Neural crest cell (in vitro differentiated cells): ENCODE results near the gene VPS52. TPM values are rescaled to one million over a fixed set of nuclear protein-coding genes. Genes with fewer than 3 reads are reported as not detected.

Source experiments
- DNase-seq: peaks from one replicate; pipeline ENCODE4 v3.0.0; 2021; ENCODE audit warnings: low read depth, mixed read lengths, low spot score
- H3K27ac Mint-ChIP-seq: one replicate; pipeline ENCODE4 v1.8.0; 2021; ENCODE audit warnings: mild to moderate bottlenecking, mixed read lengths; ENCODE audit not compliant: unreplicated experiment
- H3K27me3 Mint-ChIP-seq: 2 replicates; pipeline ENCODE4 v1.8.0; 2021; ENCODE audit warnings: low read depth, mild to moderate bottlenecking, mixed read lengths
- H3K36me3 Mint-ChIP-seq: 2 replicates; pipeline ENCODE4 v1.8.0; 2021; ENCODE audit warnings: low read depth, mild to moderate bottlenecking, mixed read lengths
- H3K4me1 Mint-ChIP-seq: 2 replicates; pipeline ENCODE4 v1.8.0; 2021; ENCODE audit warnings: mixed read lengths
- H3K4me3 Mint-ChIP-seq: one replicate; pipeline ENCODE4 v1.8.0; 2021; ENCODE audit warnings: mild to moderate bottlenecking, mixed read lengths
- H3K9me3 Mint-ChIP-seq: 2 replicates; pipeline ENCODE4 v1.8.0; 2021; ENCODE audit warnings: mixed read lengths
- CTCF ChIP-seq: fragments of 200-600 bp; sonication (generic); conservative IDR thresholded peaks from 2 replicates; pipeline ENCODE4 v1.5.0; 2021; ENCODE audit warnings: antibody characterized with exemption, mild to moderate bottlenecking
- total RNA-seq: library from RNA; stranded (reverse); gene quantifications from 2 replicates; pipeline ENCODE4 v1.2.1, GENCODE V29; 2021

Gene VPS52
- total RNA-seq, 1 donor from 2014 or later, result 53.2 TPM

- H3K4me1 Mint-ChIP-seq, result peaks cover 47% of the 10 kb centered on the region
- H3K27ac Mint-ChIP-seq, result no peak overlapping the region
- H3K36me3 Mint-ChIP-seq, result peaks cover 10% of the 10 kb centered on the region
- no peak for TF ChIP-seq CTCF
- peak overlapping the region; percentile 99 for H3K4me3 Mint-ChIP-seq
- H3K9me3 Mint-ChIP-seq, result no peaks in the 10 kb centered on the region
- H3K27me3 Mint-ChIP-seq, result peaks cover 22% of the 10 kb centered on the region
- no peak for DNase-seq
Observed at GRCh38 chr6:33211136-33211535, 60.5 kb downstream of the VPS52 start.

GRCh38 chr6:33209856-33210255 is 61.8 kb downstream of the VPS52 start:
- H3K36me3 Mint-ChIP-seq, result peaks cover 10% of the 10 kb centered on the region
- no peak for TF ChIP-seq CTCF
- no peak for DNase-seq
- H3K27me3 Mint-ChIP-seq, result peaks cover 22% of the 10 kb centered on the region
- H3K4me3 Mint-ChIP-seq, result peak overlapping the region; percentile 99
- no peaks in the 10 kb centered on the region for H3K9me3 Mint-ChIP-seq
- H3K27ac Mint-ChIP-seq, result no peak overlapping the region
- peaks cover 59% of the 10 kb centered on the region for H3K4me1 Mint-ChIP-seq

- Mint-ChIP-seq H3K27ac (peak within 1 kb of the TSS; percentile 98), H3K9me3 (no peaks in the 10 kb centered on the region), H3K4me1 (peaks cover 66% of the 10 kb centered on the region), H3K27me3 (peaks cover 10% of the 10 kb centered on the region), H3K4me3 (peak within 1 kb of the TSS; percentile 99), H3K36me3 (peaks cover 14% of the 10 kb centered on the region)
- peak; percentile 63 for DNase-seq
- no peak for TF ChIP-seq CTCF
Observed at GRCh38 chr6:33208091-33208967, 63.3 kb downstream of the VPS52 start, which contains the start of gene RING1. Gene RING1, plus strand, starts transcription at chr6:33208500. Its CDS starts 323 bp downstream, at chr6:33208823.

GRCh38 chr6:33207552-33208090 is 64.1 kb downstream of the VPS52 start:
- TF ChIP-seq CTCF, result no peak
- DNase-seq, result peak; percentile 53
- peaks cover 5% of the 10 kb centered on the region for H3K27me3 Mint-ChIP-seq
- H3K27ac Mint-ChIP-seq, result peak overlapping the region; percentile 98
- H3K4me1 Mint-ChIP-seq, result peaks cover 68% of the 10 kb centered on the region
- H3K36me3 Mint-ChIP-seq, result peaks cover 21% of the 10 kb centered on the region
- no peaks in the 10 kb centered on the region for H3K9me3 Mint-ChIP-seq
- H3K4me3 Mint-ChIP-seq, result peak overlapping the region; percentile 99

GRCh38 chr6:33206864-33207551 is 64.7 kb downstream of the VPS52 start:
- H3K27me3 Mint-ChIP-seq, result peaks cover under 1% of the 10 kb centered on the region
- H3K36me3 Mint-ChIP-seq, result peaks cover 25% of the 10 kb centered on the region
- H3K4me1 Mint-ChIP-seq, result peaks cover 68% of the 10 kb centered on the region
- peak overlapping the region; percentile 93 for H3K27ac Mint-ChIP-seq
- DNase-seq, result peak; percentile 78
- H3K9me3 Mint-ChIP-seq, result no peaks in the 10 kb centered on the region
- no peak for TF ChIP-seq CTCF
- H3K4me3 Mint-ChIP-seq, result peak overlapping the region; percentile 99
